ENCODE data around the gene PTCHD4.

PTCHD4 gene

GRCh38 chr6:48071833-48072232, 39.2 kb downstream of the PTCHD4 start:
- no peaks in the 10 kb centered on the region for H3K79me2 ChIP-seq (ENCODE audit: control insufficient read depth, low read length)
- H3K27ac ChIP-seq (ENCODE audit: low read depth, low read length): no peak overlapping the region
- TF ChIP-seq CTCF (IDR thresholded peaks at IDR 0.05; ENCODE audit: low read depth, low read length, poor library complexity, severe bottlenecking) (no peak), EZH2phosphoT487 (IDR thresholded peaks at IDR 0.05; ENCODE audit: borderline replicate concordance, low read length) (no peak)
- H3K27me3 ChIP-seq (ENCODE audit: control insufficient read depth, low read length): no peaks in the 10 kb centered on the region
- H3K4me3 ChIP-seq (ENCODE audit: low read length): no peak overlapping the region
- no peaks in the 10 kb centered on the region for H4K20me1 ChIP-seq (ENCODE audit: control insufficient read depth, insufficient read depth, low read depth, low read length)
- H3K9me3 ChIP-seq (ENCODE audit: control insufficient read depth, insufficient read depth, low read length): no peaks in the 10 kb centered on the region
- H3K9me2 ChIP-seq (replicated peaks; ENCODE audit: control insufficient read depth, low read length): no peaks in the 10 kb centered on the region
- no peak overlapping the region for H3K4me2 ChIP-seq (ENCODE audit: low read length)
- H3F3A ChIP-seq (ENCODE audit: control insufficient read depth, insufficient read depth): no peaks in the 10 kb centered on the region
- no peaks in the 10 kb centered on the region for H3K4me1 ChIP-seq (ENCODE audit: control insufficient read depth, low read length)
- no peaks in the 10 kb centered on the region for H3K36me3 ChIP-seq (ENCODE audit: control insufficient read depth, low read length)

- H3F3A ChIP-seq (ENCODE audit: control insufficient read depth, insufficient read depth): no peaks in the 10 kb centered on the region
- no peaks in the 10 kb centered on the region for H3K36me3 ChIP-seq (ENCODE audit: control insufficient read depth, low read length)
- no peaks in the 10 kb centered on the region for H3K9me3 ChIP-seq (ENCODE audit: control insufficient read depth, insufficient read depth, low read length)
- H3K4me3 ChIP-seq (ENCODE audit: low read length): no peak overlapping the region
- no peaks in the 10 kb centered on the region for H3K27me3 ChIP-seq (ENCODE audit: control insufficient read depth, low read length)
- H3K4me2 ChIP-seq (ENCODE audit: low read length): no peak overlapping the region
- H3K4me1 ChIP-seq (ENCODE audit: control insufficient read depth, low read length): no peaks in the 10 kb centered on the region
- H3K27ac ChIP-seq (ENCODE audit: low read depth, low read length): no peak overlapping the region
- no peaks in the 10 kb centered on the region for H3K9me2 ChIP-seq (replicated peaks; ENCODE audit: control insufficient read depth, low read length)
- H4K20me1 ChIP-seq (ENCODE audit: control insufficient read depth, insufficient read depth, low read depth, low read length): no peaks in the 10 kb centered on the region
- H3K79me2 ChIP-seq (ENCODE audit: control insufficient read depth, low read length): no peaks in the 10 kb centered on the region
- no peak for TF ChIP-seq CTCF (IDR thresholded peaks at IDR 0.05; ENCODE audit: low read depth, low read length, poor library complexity, severe bottlenecking)
- no peak for TF ChIP-seq EZH2phosphoT487 (IDR thresholded peaks at IDR 0.05; ENCODE audit: borderline replicate concordance, low read length)
These were observed 41.7 kb downstream of the PTCHD4 start for GRCh38 chr6:48069280-48069679.

GRCh38 chr6:48068278-48069251, 42.4 kb downstream of the PTCHD4 start:
- no peaks in the 10 kb centered on the region for H3K9me3 ChIP-seq (ENCODE audit: control insufficient read depth, insufficient read depth, low read length)
- H3K27ac ChIP-seq (ENCODE audit: low read depth, low read length): no peak overlapping the region
- no peaks in the 10 kb centered on the region for H3F3A ChIP-seq (ENCODE audit: control insufficient read depth, insufficient read depth)
- H3K4me1 ChIP-seq (ENCODE audit: control insufficient read depth, low read length): no peaks in the 10 kb centered on the region
- H3K4me2 ChIP-seq (ENCODE audit: low read length): no peak overlapping the region
- no peak overlapping the region for H3K4me3 ChIP-seq (ENCODE audit: low read length)
- H3K9me2 ChIP-seq (replicated peaks; ENCODE audit: control insufficient read depth, low read length): no peaks in the 10 kb centered on the region
- no peak for TF ChIP-seq CTCF (IDR thresholded peaks at IDR 0.05; ENCODE audit: low read depth, low read length, poor library complexity, severe bottlenecking)
- TF ChIP-seq EZH2phosphoT487 (IDR thresholded peaks at IDR 0.05; ENCODE audit: borderline replicate concordance, low read length): no peak
- no peaks in the 10 kb centered on the region for H3K36me3 ChIP-seq (ENCODE audit: control insufficient read depth, low read length)
- H3K27me3 ChIP-seq (ENCODE audit: control insufficient read depth, low read length): no peaks in the 10 kb centered on the region
- H3K79me2 ChIP-seq (ENCODE audit: control insufficient read depth, low read length): no peaks in the 10 kb centered on the region
- H4K20me1 ChIP-seq (ENCODE audit: control insufficient read depth, insufficient read depth, low read depth, low read length): no peaks in the 10 kb centered on the region

Measured in DOHH2 (cell line).